NOMO-1 treated with dmso at 0.1 percent for 144 hours (cell line): ENCODE data around the gene CPT1A.

Experiments
- DNase-seq: peaks from one replicate; lab custom pipeline; 2025; ENCODE audit not compliant: unreplicated experiment; lab: John Stamatoyannopoulos, UW

CPT1A gene

DNA sequence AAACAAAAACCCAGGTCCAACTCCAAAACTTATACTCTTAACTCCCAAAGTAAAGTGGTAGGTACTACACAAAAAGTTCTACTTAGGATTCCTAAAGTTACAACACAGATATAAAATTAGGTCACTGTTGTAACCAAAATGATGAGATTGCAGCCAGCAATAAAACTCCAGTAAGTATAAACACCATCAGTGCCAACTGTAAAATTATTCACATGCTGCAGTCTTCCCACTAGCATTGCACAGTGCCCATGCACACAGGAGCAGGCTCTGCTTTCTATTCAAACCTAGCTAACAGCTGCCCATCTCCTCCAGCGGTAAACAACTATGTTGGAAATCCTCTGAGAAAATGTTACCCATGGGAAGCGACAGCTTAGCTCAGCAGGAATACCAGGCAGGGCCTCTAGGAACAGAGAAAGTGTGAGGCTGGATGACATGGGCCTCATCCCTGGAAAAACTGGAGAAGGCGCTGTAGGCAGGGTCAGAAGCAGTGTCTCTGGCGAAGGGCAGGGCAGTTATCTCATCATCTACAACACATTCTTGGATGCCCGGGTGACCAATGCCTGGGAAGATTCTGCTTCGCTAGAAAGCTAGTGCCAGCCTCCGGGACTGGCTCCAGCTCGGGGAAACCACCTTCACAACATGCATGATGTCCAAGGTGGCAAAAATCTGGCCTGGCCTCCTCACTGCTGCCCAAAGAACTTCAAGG, 9.1 kb downstream of the CPT1A start:
- DNase-seq, result no peak

DNA sequence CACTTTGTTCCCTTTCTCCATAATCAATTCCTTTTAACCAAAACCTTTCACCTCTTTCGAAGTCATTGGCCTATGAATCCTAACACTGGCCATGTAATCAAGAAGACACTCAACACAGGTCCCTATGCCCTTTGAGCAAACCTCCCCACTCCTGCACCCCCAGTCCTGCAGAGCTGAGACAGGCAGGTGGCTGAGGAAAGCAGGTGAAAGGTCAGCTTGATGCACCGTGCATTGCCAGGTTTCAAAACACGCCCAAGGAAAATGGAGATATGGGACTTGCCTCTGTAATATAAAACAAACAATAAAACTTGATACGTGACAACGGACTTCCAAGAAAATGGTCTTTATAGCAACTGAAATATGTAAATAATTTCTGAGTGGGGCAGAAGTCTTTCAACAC, 10.6 kb downstream of the CPT1A start:
- DNase-seq, result no peak

DNA sequence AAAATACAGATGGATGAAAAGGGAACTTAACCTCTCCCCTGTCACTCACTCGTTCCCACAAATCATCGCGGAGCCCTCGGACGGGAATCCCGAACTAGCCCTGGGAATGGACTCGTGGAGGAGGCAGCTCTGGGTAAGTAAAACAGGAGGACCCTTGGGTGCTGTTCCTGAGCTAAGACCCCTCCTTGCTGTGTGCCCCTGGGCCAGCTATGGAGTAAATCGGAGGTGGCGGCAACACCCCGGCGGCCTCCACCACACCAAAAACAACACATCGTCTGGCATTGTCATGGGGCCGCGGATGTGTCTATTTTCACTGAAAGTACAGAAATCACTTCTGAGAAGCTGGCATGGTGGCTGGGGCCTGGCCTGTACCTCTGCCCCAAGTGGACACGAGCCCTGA, 12.1 kb downstream of the CPT1A start:
- no peak for DNase-seq

GRCh38 chr11:68828957-68829356, 12.8 kb downstream of the CPT1A start:
- no peak for DNase-seq

DNA sequence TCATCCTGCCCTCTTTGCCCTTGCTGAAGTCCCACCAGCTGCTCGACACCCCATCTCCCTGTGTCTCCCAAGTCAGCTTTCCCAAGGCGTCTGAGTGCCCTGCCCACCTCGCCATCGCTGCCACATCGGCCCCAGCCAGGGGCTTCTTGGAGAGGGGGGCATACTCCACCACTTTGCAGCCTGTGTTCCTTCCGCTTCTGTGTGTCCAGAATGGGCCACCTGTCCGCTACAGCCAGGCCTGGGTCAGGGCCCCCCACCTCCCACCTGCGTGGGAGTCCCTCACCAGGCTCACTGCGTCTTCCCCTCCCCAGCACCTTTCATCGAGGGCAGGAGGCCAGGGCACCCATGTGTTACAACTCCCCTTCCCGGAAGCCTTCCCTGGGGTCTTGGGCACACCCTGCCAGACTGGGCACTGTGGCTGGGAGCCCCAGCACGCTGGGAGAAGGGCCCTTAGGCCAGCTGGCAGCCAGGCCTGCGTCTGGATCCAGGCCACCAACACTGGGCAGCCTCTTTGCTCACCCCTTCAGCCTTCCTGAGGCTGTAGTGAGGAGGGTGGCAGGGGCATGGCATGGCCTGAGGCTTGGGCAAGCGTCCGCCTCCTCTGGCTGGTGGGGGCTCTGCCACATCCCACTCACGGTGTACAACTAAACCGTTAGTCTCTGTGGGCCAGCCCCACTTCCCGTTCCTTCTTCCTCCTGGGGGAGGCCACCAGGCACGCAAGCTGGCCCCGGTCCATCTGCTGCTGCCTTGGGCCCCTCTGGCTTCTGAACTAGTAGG, 13.4 kb downstream of the CPT1A start:
- DNase-seq, result peak; percentile 27

DNA sequence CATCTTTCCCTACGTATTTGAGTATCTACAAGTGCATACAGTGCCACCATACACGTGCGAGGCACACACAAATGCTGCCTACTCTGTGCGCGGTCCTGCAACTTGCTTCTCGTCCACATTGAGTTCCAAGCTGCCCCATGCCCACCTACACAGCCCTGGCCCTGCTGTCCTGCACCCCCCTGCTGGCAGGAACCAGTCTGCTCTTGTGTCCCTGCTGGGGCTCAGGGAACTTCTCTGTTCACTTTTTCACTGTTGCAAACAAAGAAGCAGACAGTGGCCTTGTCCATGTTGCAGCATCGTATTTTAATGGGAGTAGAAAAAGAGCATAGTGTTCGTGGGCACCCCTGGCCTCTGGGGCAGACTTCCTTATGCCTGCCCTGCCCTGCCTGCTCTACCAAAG, 14.0 kb downstream of the CPT1A start:
- DNase-seq, result no peak

GRCh38 chr11:68826726-68827125, 15.0 kb downstream of the CPT1A start:
- no peak for DNase-seq

DNA sequence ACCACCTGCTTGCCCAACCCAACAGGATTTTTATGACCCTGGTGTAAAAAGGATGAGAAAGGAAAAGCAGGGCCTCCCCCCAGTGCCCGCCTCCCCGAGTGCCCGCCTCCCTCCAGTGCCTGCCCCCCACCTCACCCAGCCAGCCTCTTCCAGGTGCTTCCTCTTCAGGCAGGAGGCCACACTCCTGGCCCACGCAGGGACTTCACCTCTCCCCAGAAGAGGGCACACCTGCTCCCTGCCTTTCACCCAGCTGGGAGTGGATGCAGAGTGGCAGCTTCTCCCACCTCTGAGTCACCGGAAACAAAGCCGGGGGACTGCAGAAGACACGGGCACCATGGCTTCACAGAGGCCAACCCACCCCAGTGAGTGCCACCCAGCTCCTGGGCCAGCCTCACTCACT, 16.1 kb downstream of the CPT1A start:
- no peak for DNase-seq

DNA sequence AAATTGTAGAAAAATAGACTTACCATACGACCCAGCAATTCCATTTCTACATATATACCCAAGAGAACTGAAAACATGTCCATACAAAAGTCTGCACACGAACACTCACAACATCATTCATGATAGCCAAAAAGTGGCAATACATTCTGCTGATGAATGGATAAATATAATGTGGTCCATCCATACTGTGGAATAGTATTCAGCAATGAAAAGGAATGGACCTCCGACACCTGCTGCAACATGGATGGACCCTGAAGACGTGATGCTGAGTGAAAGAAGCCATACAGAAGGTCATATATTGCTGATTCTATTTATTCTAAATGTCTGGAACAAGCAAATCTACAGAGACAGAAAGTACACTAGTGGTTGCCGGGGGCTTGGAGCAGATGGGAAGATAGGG, 19.2 kb downstream of the CPT1A start:
- DNase-seq, result no peak

DNA sequence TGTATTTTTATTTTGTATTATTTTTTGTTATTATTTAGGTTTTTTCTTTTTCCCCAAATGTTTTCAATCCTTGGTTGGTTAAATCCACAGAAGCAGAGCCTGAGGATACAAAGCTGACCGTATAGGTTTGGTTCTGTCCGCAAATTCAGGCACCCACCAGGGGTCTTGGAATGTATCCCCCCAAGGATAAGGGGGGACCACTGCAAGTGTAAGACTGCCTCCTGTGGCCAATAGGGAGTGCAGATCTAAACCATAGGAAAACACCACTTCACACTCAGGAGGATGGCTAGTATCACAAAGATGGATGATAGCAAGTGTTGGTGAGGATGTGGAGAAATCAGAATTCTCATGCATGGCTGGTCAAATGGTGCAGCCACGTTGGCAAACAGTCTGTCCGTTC, 20.0 kb downstream of the CPT1A start:
- no peak for DNase-seq

DNA sequence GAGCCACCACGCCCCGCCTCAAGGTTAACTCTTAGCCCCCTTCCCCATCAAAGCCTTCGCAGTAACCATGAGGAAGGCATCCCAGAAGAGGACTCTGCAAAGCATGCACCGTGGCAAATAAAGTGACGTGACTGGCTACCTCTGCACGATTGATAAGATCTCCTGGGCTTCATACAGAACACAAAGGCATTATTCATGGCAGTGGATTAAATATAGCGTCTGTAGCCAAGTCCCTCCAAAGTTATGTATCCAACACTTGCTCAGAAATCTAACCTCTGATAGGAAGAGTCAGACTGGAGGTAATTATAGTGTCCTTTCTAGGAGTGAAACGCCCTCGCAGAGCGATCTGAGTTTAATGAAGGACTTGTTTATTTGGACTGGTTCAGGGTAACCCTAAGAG, 22.4 kb downstream of the CPT1A start:
- no peak for DNase-seq

GRCh38 chr11:68818181-68818580, 23.5 kb downstream of the CPT1A start:
- no peak for DNase-seq

DNA sequence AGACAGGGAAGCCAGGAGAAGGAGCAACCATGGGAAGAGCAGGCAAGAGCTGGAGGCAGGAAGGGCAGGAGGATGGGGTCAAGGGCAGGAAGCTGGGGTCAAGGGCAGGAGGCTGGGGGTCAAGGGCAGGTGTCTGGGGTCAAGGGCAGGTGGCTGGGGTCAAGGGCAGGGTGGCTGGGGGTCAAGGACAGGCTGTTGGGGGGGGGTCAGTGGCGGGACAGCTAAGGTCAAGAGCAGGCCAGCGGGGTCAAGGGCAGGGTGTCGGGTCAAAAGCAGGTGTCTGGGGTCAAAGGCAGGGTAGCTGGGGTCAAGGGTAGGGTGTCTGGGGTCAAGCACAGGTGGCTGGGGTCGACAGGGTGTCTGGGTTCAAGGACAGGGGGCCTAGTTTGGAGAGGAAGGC, 24.2 kb downstream of the CPT1A start:
- DNase-seq, result no peak

GRCh38 chr11:68816917-68817419, 24.7 kb downstream of the CPT1A start:
- no peak for DNase-seq

DNA sequence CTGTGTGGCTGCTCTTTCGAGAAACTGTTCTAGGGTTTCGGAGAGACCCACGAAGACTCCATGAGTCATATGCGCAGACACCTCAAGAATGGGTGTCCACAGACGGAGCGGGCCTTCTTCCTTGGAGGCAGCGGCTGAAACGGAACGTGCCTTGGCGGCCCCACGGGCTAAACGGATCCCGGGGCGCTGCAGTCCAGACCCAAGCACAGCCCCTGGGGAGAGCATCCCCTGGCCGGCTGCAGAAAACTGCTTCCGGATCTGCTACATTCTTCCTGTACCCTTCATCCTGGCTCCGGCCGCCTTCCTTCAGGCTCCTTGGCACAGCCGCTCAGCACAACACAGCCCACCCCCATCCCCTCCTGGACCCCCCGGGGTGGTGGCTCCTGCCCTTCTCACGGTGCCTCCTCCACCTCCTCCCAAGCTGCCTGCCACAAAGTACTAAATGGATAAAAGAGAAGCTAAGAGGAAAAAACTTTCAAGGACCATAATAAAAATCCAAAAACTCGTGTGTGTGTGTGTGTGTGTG, 25.4 kb downstream of the CPT1A start:
- DNase-seq, result no peak

GRCh38 chr11:68813773-68814172, 27.9 kb downstream of the CPT1A start:
- DNase-seq, result no peak

DNA sequence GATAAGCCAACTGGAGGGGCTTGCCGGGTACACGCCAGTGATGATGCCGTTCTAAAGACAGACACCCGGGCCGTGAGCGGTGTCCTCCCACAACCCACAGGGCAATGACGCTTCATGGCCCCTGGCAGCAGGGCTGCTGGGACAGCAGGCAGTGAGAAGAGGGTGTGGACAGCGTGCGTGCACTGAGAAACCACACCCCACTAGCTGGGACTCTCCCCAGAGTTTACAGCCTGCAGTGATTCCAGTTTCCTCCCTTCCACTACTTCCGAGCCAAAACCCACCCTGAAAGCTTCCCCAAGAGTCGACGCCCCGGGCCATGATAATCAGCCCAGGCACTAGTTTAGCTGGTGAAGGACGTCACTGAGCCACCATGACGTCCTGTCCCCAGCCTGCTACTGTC, 29.2 kb downstream of the CPT1A start:
- no peak for DNase-seq

DNA sequence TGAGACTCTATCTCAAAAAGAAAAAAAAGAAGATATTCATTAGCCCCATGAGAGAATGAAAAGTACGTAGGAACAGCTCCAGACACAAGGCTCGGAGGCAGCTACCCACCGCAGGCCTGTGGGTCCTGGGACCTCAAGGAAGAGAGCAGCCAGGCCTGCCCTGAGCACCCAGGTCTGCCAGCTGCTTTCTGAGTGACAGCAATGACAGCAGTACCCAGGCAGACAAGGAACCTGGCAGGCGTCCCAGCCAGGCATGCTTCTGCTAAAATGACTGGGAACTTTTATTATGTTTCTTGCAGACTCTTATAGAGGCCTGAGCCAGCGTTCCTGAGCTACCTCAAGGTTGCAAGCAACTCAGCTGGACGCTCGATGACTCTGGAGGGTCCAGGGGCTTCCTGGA, 31.6 kb downstream of the CPT1A start:
- DNase-seq, result no peak

- no peak for DNase-seq
Observed at GRCh38 chr11:68809506-68809905, 32.2 kb downstream of the CPT1A start.

- DNase-seq, result no peak
Observed at GRCh38 chr11:68808787-68809186, 32.9 kb downstream of the CPT1A start.

- DNase-seq, result no peak
Observed at GRCh38 chr11:68806931-68807844, 34.5 kb downstream of the CPT1A start.
